ENCODE results near the gene UCMA.
"Not testable (repeated sequence)": the region's sequence is repeated elsewhere in the genome, so short reads cannot be mapped to it uniquely, and the experiment has no call there.

UCMA gene

GRCh38 chr10:13247784-13248183, 13.6 kb upstream of the UCMA start:
- no peaks in the 10 kb centered on the region for H3K4me1 Mint-ChIP-seq
- no peaks in the 10 kb centered on the region for H3K9me3 Mint-ChIP-seq
- DNase-seq, result no peak
- CTCF ChIA-PET, result no interaction called here
- H3K27me3 Mint-ChIP-seq, result peaks cover 9% of the 10 kb centered on the region
- H3K36me3 Mint-ChIP-seq, result no peaks in the 10 kb centered on the region
- H3K27ac Mint-ChIP-seq, result no peak overlapping the region
- no peak overlapping the region for H3K4me3 Mint-ChIP-seq

- Mint-ChIP-seq H3K9me3 (no peaks in the 10 kb centered on the region), H3K36me3 (no peaks in the 10 kb centered on the region), H3K27ac (no peak overlapping the region), H3K27me3 (peaks cover 5% of the 10 kb centered on the region), H3K4me3 (no peak overlapping the region), H3K4me1 (no peaks in the 10 kb centered on the region)
- no peak for DNase-seq
- CTCF ChIA-PET, result no interaction called here
Measured at GRCh38 chr10:13247246-13247645, 13.1 kb upstream of the UCMA start.

GRCh38 chr10:13242260-13242659, 8.1 kb upstream of the UCMA start:
- H3K4me3 Mint-ChIP-seq, H3K27ac Mint-ChIP-seq, H3K36me3 Mint-ChIP-seq, H3K27me3 Mint-ChIP-seq, CTCF ChIA-PET, H3K9me3 Mint-ChIP-seq, DNase-seq, H3K4me1 Mint-ChIP-seq: not testable (repeated sequence)

- H3K27me3 Mint-ChIP-seq, result no peaks in the 10 kb centered on the region
- no peak overlapping the region for H3K4me3 Mint-ChIP-seq
- H3K36me3 Mint-ChIP-seq, result no peaks in the 10 kb centered on the region
- no peak for DNase-seq
- H3K27ac Mint-ChIP-seq, result no peak overlapping the region
- H3K9me3 Mint-ChIP-seq, result no peaks in the 10 kb centered on the region
- CTCF ChIA-PET, result interaction anchor here (0.6 kb wide), 1 partner anchor 36 kb away, joined by 3 read pairs; no protein-coding TSS in a partner anchor
- H3K4me1 Mint-ChIP-seq, result no peaks in the 10 kb centered on the region
Measured at GRCh38 chr10:13241613-13242012, 7.4 kb upstream of the UCMA start.

GRCh38 chr10:13239923-13240322, 5.7 kb upstream of the UCMA start:
- H3K36me3 Mint-ChIP-seq, result no peaks in the 10 kb centered on the region
- no peak overlapping the region for H3K27ac Mint-ChIP-seq
- no peaks in the 10 kb centered on the region for H3K27me3 Mint-ChIP-seq
- H3K4me3 Mint-ChIP-seq, result no peak overlapping the region
- no peaks in the 10 kb centered on the region for H3K4me1 Mint-ChIP-seq
- H3K9me3 Mint-ChIP-seq, result no peaks in the 10 kb centered on the region
- no peak for DNase-seq
- CTCF ChIA-PET, result no interaction called here

- no peak overlapping the region for H3K27ac Mint-ChIP-seq
- H3K4me3 Mint-ChIP-seq, result no peak overlapping the region
- no peak for DNase-seq
- H3K36me3 Mint-ChIP-seq, result no peaks in the 10 kb centered on the region
- H3K27me3 Mint-ChIP-seq, result peaks cover 7% of the 10 kb centered on the region
- no peaks in the 10 kb centered on the region for H3K4me1 Mint-ChIP-seq
- H3K9me3 Mint-ChIP-seq, result no peaks in the 10 kb centered on the region
- CTCF ChIA-PET, result no interaction called here
Measured at GRCh38 chr10:13238271-13239077, 4.3 kb upstream of the UCMA start.

- Mint-ChIP-seq H3K27ac (no peak overlapping the region), H3K9me3 (no peaks in the 10 kb centered on the region), H3K4me1 (no peaks in the 10 kb centered on the region), H3K27me3 (peaks cover 7% of the 10 kb centered on the region), H3K4me3 (no peak overlapping the region), H3K36me3 (no peaks in the 10 kb centered on the region)
- CTCF ChIA-PET, result no interaction called here
- DNase-seq, result no peak
Measured at GRCh38 chr10:13236638-13237037, 2.5 kb upstream of the UCMA start.

- CTCF ChIA-PET, H3K27ac Mint-ChIP-seq, H3K9me3 Mint-ChIP-seq: not testable (repeated sequence)
Measured at GRCh38 chr10:13234736-13235135, 562 bp upstream of the UCMA start.

GRCh38 chr10:13233358-13233757, 816 bp downstream of the UCMA start:
- Mint-ChIP-seq H3K9me3 (no peaks in the 10 kb centered on the region), H3K36me3 (no peaks in the 10 kb centered on the region), H3K4me3 (no peak overlapping the region), H3K4me1 (no peaks in the 10 kb centered on the region), H3K27me3 (peaks cover 10% of the 10 kb centered on the region), H3K27ac (no peak overlapping the region)
- DNase-seq, result no peak
- CTCF ChIA-PET, result no interaction called here

More at GRCh38 chr10:13234736-13235135, 562 bp upstream of the UCMA start:
- H3K27me3 Mint-ChIP-seq, H3K4me3 Mint-ChIP-seq, H3K4me1 Mint-ChIP-seq, H3K36me3 Mint-ChIP-seq, DNase-seq: not testable (repeated sequence)

GRCh38 chr10:13231808-13232207, 2.4 kb downstream of the UCMA start:
- H3K4me3 Mint-ChIP-seq, result no peak overlapping the region
- no peak overlapping the region for H3K27ac Mint-ChIP-seq
- CTCF ChIA-PET, result interaction anchor here (0.5 kb wide), 1 partner anchor 41 kb away, joined by 4 read pairs; no protein-coding TSS in a partner anchor
- no peak for DNase-seq
- H3K27me3 Mint-ChIP-seq, result peaks cover 10% of the 10 kb centered on the region
- no peaks in the 10 kb centered on the region for H3K4me1 Mint-ChIP-seq
- no peaks in the 10 kb centered on the region for H3K9me3 Mint-ChIP-seq
- no peaks in the 10 kb centered on the region for H3K36me3 Mint-ChIP-seq

GRCh38 chr10:13231190-13231589, 3.0 kb downstream of the UCMA start:
- Mint-ChIP-seq H3K36me3 (no peaks in the 10 kb centered on the region), H3K4me1 (no peaks in the 10 kb centered on the region), H3K27me3 (peaks cover 10% of the 10 kb centered on the region), H3K9me3 (no peaks in the 10 kb centered on the region), H3K27ac (no peak overlapping the region), H3K4me3 (no peak overlapping the region)
- no peak for DNase-seq
- CTCF ChIA-PET, result interaction anchor here (0.5 kb wide), 1 partner anchor 42 kb away, joined by 4 read pairs; no protein-coding TSS in a partner anchor

- CTCF ChIA-PET, result interaction anchor here (0.5 to 1.0 kb wide), 2 partner anchors 40 to 310 kb away, joined by 3 to 4 read pairs; no protein-coding TSS in a partner anchor
- H3K27ac Mint-ChIP-seq, result no peak overlapping the region
Measured at GRCh38 chr10:13227031-13227430, 7.1 kb downstream of the UCMA start.

GRCh38 chr10:13225601-13226000, 8.6 kb downstream of the UCMA start:
- Mint-ChIP-seq H3K36me3 (no peaks in the 10 kb centered on the region), H3K9me3 (no peaks in the 10 kb centered on the region), H3K4me3 (no peak overlapping the region), H3K27me3 (peaks cover 3% of the 10 kb centered on the region), H3K27ac (no peak overlapping the region), H3K4me1 (peaks cover 7% of the 10 kb centered on the region)
- no peak for DNase-seq
- CTCF ChIA-PET, result no interaction called here

More at GRCh38 chr10:13227031-13227430, 7.1 kb downstream of the UCMA start:
- Mint-ChIP-seq H3K4me1 (peaks cover 7% of the 10 kb centered on the region), H3K36me3 (no peaks in the 10 kb centered on the region), H3K9me3 (no peaks in the 10 kb centered on the region), H3K27me3 (peaks cover 3% of the 10 kb centered on the region), H3K4me3 (no peak overlapping the region)
- no peak for DNase-seq

- no peaks in the 10 kb centered on the region for H3K36me3 Mint-ChIP-seq
- no peak overlapping the region for H3K4me3 Mint-ChIP-seq
- DNase-seq, result no peak
- H3K4me1 Mint-ChIP-seq, result peaks cover 7% of the 10 kb centered on the region
- H3K27ac Mint-ChIP-seq, result no peak overlapping the region
- no peaks in the 10 kb centered on the region for H3K27me3 Mint-ChIP-seq
- CTCF ChIA-PET, result no interaction called here
- H3K9me3 Mint-ChIP-seq, result no peaks in the 10 kb centered on the region
Measured at GRCh38 chr10:13224210-13224995, 9.8 kb downstream of the UCMA start.

GRCh38 chr10:13223241-13223640, 10.9 kb downstream of the UCMA start:
- CTCF ChIA-PET, result no interaction called here
- Mint-ChIP-seq H3K36me3 (no peaks in the 10 kb centered on the region), H3K9me3 (no peaks in the 10 kb centered on the region), H3K27ac (no peak overlapping the region), H3K27me3 (no peaks in the 10 kb centered on the region), H3K4me3 (no peak overlapping the region), H3K4me1 (peaks cover 7% of the 10 kb centered on the region)
- DNase-seq, result no peak
